OCI-LY1 (cell line): Measurements from ENCODE around the gene SMTNL1.

Experiments used
- H2AFZ ChIP-seq: fragments of 200-600 bp; sonication (generic), shearing (Covaris generic); 2 replicates; pipeline ENCODE4 v1.6.0; 2014; ENCODE audit warnings: antibody characterized with exemption, mild to moderate bottlenecking, low read length
- H3F3A ChIP-seq: fragments of 200-600 bp; sonication (generic), shearing (Covaris generic); 2 replicates; pipeline ENCODE4 v1.6.0; 2014; ENCODE audit warnings: mild to moderate bottlenecking, antibody characterized with exemption, low read length, moderate library complexity; ENCODE audit not compliant: insufficient read depth
- H3K27ac ChIP-seq: fragments of 200-600 bp; sonication (generic); 2 replicates; pipeline ENCODE4 v1.5.1; 2014; ENCODE audit warnings: low read length, mixed run types, mild to moderate bottlenecking, low read depth; ENCODE audit not compliant: poor library complexity, severe bottlenecking
- H3K27me3 ChIP-seq: fragments of 200-600 bp; sonication (generic); 2 replicates; pipeline ENCODE4 v1.6.0; 2014; ENCODE audit warnings: antibody characterized with exemption, mild to moderate bottlenecking, low read length, moderate library complexity; ENCODE audit not compliant: insufficient read depth
- H3K36me3 ChIP-seq: fragments of 200-600 bp; sonication (generic); 2 replicates; pipeline ENCODE4 v1.6.1; 2014; ENCODE audit warnings: mild to moderate bottlenecking, antibody characterized with exemption, low read length, moderate library complexity, mixed read lengths; ENCODE audit not compliant: insufficient read depth
- H3K4me1 ChIP-seq: fragments of 200-600 bp; sonication (generic); 2 replicates; pipeline ENCODE4 v1.5.1; 2014; ENCODE audit warnings: mild to moderate bottlenecking, low read length, moderate library complexity; ENCODE audit not compliant: insufficient read depth, severe bottlenecking
- H3K4me2 ChIP-seq: fragments of 200-600 bp; sonication (generic), shearing (Covaris generic); 2 replicates; pipeline ENCODE4 v1.6.1; 2014; ENCODE audit warnings: low read length
- H3K4me3 ChIP-seq: fragments of 200-600 bp; sonication (generic); 2 replicates; pipeline ENCODE4 v1.5.1; 2014; ENCODE audit warnings: low read length, low read depth, mild to moderate bottlenecking, mixed read lengths; ENCODE audit not compliant: poor library complexity, severe bottlenecking
- H3K79me2 ChIP-seq: fragments of 200-600 bp; shearing (Covaris generic); 2 replicates; pipeline ENCODE4 v1.6.1; 2016; ENCODE audit warnings: mixed run types, low read length, mixed read lengths; ENCODE audit not compliant: insufficient read depth
- H3K9ac ChIP-seq: fragments of 200-600 bp; sonication (generic), shearing (Covaris generic); 2 replicates; pipeline ENCODE4 v1.6.1; 2014; ENCODE audit warnings: mild to moderate bottlenecking, low read length, mixed read lengths
- H3K9me2 ChIP-seq: fragments of 200-600 bp; sonication (generic), shearing (Covaris generic); 2 replicates; pipeline ENCODE4 v1.6.1; 2014; ENCODE audit warnings: low read depth, mild to moderate bottlenecking, low read length, mixed read lengths
- H3K9me3 ChIP-seq: fragments of 200-600 bp; shearing (Covaris generic); 2 replicates; pipeline ENCODE4 v1.6.1; 2014; ENCODE audit warnings: low read length, mixed read lengths
- H4K20me1 ChIP-seq: fragments of 200-600 bp; sonication (generic), shearing (Covaris generic); 2 replicates; pipeline ENCODE4 v1.6.0; 2016; ENCODE audit warnings: mild to moderate bottlenecking, low read length; ENCODE audit not compliant: insufficient read depth
- EZH2 ChIP-seq: fragments of 200-600 bp; sonication (generic), shearing (Covaris generic); IDR thresholded peaks from 2 replicates; pipeline ENCODE4 v1.8.0; 2017; ENCODE audit warnings: borderline replicate concordance, mixed run types, mild to moderate bottlenecking, antibody characterized with exemption, low read length, moderate library complexity, mixed read lengths
- TF ChIP-seq, protein P1 (sequence below): fragments of 200-600 bp; sonication (generic), shearing (Covaris generic); IDR thresholded peaks from 2 replicates; pipeline ENCODE4 v1.5.1; 2017; ENCODE audit warnings: mild to moderate bottlenecking, antibody characterized with exemption, low read length, moderate library complexity, mixed read lengths

SMTNL1 gene

DNA sequence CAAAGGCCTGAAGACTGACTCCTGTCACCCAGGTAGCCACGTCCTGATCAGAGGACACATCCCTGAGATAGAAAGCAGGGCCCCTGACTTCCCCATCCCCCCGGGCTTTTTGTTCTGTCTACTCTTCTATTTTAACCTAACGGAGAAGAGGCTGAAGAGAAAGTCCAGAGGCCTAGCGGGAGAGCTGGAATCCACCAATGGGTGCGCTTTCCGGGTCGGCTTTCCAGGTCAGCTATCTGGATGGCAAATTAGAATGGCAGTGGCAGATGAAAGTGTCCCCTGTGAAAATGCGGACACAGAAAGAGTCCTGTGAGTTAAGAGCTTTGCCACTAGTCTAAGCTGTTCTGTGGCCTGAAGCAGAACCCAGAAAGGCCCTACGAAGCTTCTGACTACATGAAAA lies 46.9 kb downstream of the SMTNL1 start:
- Histone ChIP-seq H3K27me3 (peaks cover 4% of the 10 kb centered on the region; the same call in 1 of the 2 replicates), H3K36me3 (no peaks in the 10 kb centered on the region), H3K4me3 (no peak overlapping the region), H4K20me1 (no peaks in the 10 kb centered on the region), H3K4me1 (no peaks in the 10 kb centered on the region), H3K4me2 (no peak overlapping the region), H3K27ac (no peak overlapping the region), H3K9me2 (no peaks in the 10 kb centered on the region), H3K9me3 (no peaks in the 10 kb centered on the region), H2AFZ (no peak overlapping the region), H3K79me2 (no peaks in the 10 kb centered on the region), H3K9ac (no peak overlapping the region), H3F3A (no peaks in the 10 kb centered on the region)
- no peak for TF ChIP-seq EZH2
- TF ChIP-seq, protein P1, sequence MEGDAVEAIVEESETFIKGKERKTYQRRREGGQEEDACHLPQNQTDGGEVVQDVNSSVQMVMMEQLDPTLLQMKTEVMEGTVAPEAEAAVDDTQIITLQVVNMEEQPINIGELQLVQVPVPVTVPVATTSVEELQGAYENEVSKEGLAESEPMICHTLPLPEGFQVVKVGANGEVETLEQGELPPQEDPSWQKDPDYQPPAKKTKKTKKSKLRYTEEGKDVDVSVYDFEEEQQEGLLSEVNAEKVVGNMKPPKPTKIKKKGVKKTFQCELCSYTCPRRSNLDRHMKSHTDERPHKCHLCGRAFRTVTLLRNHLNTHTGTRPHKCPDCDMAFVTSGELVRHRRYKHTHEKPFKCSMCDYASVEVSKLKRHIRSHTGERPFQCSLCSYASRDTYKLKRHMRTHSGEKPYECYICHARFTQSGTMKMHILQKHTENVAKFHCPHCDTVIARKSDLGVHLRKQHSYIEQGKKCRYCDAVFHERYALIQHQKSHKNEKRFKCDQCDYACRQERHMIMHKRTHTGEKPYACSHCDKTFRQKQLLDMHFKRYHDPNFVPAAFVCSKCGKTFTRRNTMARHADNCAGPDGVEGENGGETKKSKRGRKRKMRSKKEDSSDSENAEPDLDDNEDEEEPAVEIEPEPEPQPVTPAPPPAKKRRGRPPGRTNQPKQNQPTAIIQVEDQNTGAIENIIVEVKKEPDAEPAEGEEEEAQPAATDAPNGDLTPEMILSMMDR, result no peak

DNA sequence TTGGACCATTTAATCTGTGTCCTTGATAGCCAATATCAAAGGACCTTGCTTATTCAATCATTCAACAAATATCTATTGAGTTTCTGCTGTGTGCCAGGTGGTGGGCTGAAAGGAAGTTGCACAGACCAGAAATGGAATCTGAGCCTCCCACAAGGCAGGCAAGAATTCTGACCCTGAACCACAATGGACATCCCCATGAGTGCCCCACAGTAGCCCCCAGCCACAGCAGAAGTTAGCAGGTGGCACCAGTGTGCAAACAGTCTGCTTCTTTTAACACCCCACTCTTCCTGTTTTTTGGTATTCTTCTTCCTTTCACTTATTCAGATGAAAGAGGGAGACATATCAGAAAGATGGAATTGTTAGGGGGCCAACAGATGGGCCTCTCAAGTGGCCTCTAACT lies 47.9 kb downstream of the SMTNL1 start:
- Histone ChIP-seq H4K20me1 (no peaks in the 10 kb centered on the region), H3K4me3 (no peak overlapping the region), H3K9ac (no peak overlapping the region), H3K36me3 (no peaks in the 10 kb centered on the region), H3F3A (no peaks in the 10 kb centered on the region), H3K27me3 (peaks cover 4% of the 10 kb centered on the region; the same call in 1 of the 2 replicates), H3K79me2 (no peaks in the 10 kb centered on the region), H3K9me3 (no peaks in the 10 kb centered on the region), H3K9me2 (no peaks in the 10 kb centered on the region), H3K4me2 (no peak overlapping the region), H3K4me1 (no peaks in the 10 kb centered on the region), H3K27ac (no peak overlapping the region), H2AFZ (no peak overlapping the region)
- TF ChIP-seq EZH2, result no peak
- TF ChIP-seq, protein P1, result no peak

DNA sequence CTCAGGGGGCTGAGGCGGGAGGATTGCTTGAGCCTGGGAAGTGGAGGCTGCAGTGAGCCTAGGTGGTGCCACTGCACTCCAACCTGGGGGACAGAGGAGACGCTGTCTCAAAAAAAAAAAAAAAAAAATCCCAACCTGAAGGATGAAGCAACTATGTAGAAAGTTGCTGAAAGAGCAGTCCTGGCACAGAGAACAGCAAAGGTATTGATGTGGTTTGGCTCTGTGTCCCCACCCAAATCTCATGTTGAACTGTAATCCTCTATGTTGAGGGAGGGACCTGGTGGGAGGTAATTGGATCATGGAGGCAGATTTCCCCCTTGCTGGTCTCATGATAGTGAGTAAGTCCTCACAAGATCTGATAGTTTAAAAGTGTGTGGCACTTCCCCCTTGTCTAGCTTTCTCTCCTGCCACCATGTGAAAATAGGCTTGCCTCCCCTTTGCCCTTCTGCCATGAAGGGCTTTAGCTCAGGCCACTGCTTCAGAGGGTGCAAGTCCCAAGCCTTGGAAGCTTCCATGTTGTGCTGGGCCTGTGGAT lies 49.4 kb downstream of the SMTNL1 start:
- H3K4me2 ChIP-seq, result no peak overlapping the region
- no peaks in the 10 kb centered on the region for H4K20me1 ChIP-seq
- H3K27me3 ChIP-seq, result peaks cover 4% of the 10 kb centered on the region; the same call in 1 of the 2 replicates
- H3F3A ChIP-seq, result no peaks in the 10 kb centered on the region
- no peaks in the 10 kb centered on the region for H3K9me2 ChIP-seq
- TF ChIP-seq, protein P1, result no peak
- TF ChIP-seq EZH2, result no peak
- no peak overlapping the region for H3K9ac ChIP-seq
- H3K27ac ChIP-seq, result no peak overlapping the region
- H2AFZ ChIP-seq, result no peak overlapping the region
- no peaks in the 10 kb centered on the region for H3K4me1 ChIP-seq
- H3K4me3 ChIP-seq, result no peak overlapping the region
- H3K36me3 ChIP-seq, result no peaks in the 10 kb centered on the region
- H3K9me3 ChIP-seq, result no peaks in the 10 kb centered on the region
- no peaks in the 10 kb centered on the region for H3K79me2 ChIP-seq
